Measurements from ENCODE around the gene SPINDOC. TPM values are rescaled to one million over a fixed set of nuclear protein-coding genes. Genes with fewer than 3 reads are reported as not detected.
A peak's percentile ranks its signal among the peaks of the same experiment; 100 is the strongest.

SPINDOC gene
- total RNA-seq, 1 experiment from 2014 or later: 28.2 TPM

- no peak for DNase-seq (ENCODE audit: low read depth)
These were observed 19.1 kb downstream of the SPINDOC start for GRCh38 chr11:63832336-63832735.

- no peak for DNase-seq (ENCODE audit: low read depth)
These were observed 19.8 kb downstream of the SPINDOC start for GRCh38 chr11:63833048-63833447.

- DNase-seq (ENCODE audit: low read depth): no peak
These were observed 21.4 kb downstream of the SPINDOC start for GRCh38 chr11:63834535-63835157.

GRCh38 chr11:63835158-63835545 is 21.9 kb downstream of the SPINDOC start:
- no peak for DNase-seq (ENCODE audit: low read depth)

- DNase-seq (ENCODE audit: low read depth): peak; percentile 82
These were observed 23.9 kb downstream of the SPINDOC start for GRCh38 chr11:63837027-63837688.

- no peak for DNase-seq (ENCODE audit: low read depth)
These were observed 24.5 kb downstream of the SPINDOC start for GRCh38 chr11:63837739-63838138.

- DNase-seq (ENCODE audit: low read depth): no peak
These were observed 25.0 kb downstream of the SPINDOC start for GRCh38 chr11:63838150-63838677.

GRCh38 chr11:63838678-63839507 is 25.6 kb downstream of the SPINDOC start, which contains the start of gene MARK2:
MARK2 (plus strand) TSS chr11:63839110; CDS start chr11:63839507, 397 bp downstream.
- peak; percentile 96 for DNase-seq (ENCODE audit: low read depth)

GRCh38 chr11:63839508-63840355 is 26.5 kb downstream of the SPINDOC start:
- DNase-seq (ENCODE audit: low read depth): peak; percentile 32

GRCh38 chr11:63840356-63841060 is 27.3 kb downstream of the SPINDOC start:
- DNase-seq (ENCODE audit: low read depth): no peak

- DNase-seq (ENCODE audit: low read depth): peak; percentile 63
These were observed 28.3 kb downstream of the SPINDOC start for GRCh38 chr11:63841554-63841953.

- no peak for DNase-seq (ENCODE audit: low read depth)
These were observed 29.8 kb downstream of the SPINDOC start for GRCh38 chr11:63843041-63843440.

GRCh38 chr11:63844836-63845235 is 31.6 kb downstream of the SPINDOC start:
- DNase-seq (ENCODE audit: low read depth): no peak

GRCh38 chr11:63845303-63845702 is 32.0 kb downstream of the SPINDOC start:
- DNase-seq (ENCODE audit: low read depth): peak; percentile 73

- DNase-seq (ENCODE audit: low read depth): no peak
These were observed 32.7 kb downstream of the SPINDOC start for GRCh38 chr11:63845911-63846310.

- DNase-seq (ENCODE audit: low read depth): no peak
These were observed 33.6 kb downstream of the SPINDOC start for GRCh38 chr11:63846897-63847296.

- DNase-seq (ENCODE audit: low read depth): no peak
These were observed 34.1 kb downstream of the SPINDOC start for GRCh38 chr11:63847363-63847762.

GRCh38 chr11:63849691-63850090 is 36.4 kb downstream of the SPINDOC start:
- no peak for DNase-seq (ENCODE audit: low read depth)

- no peak for DNase-seq (ENCODE audit: low read depth)
These were observed 37.7 kb downstream of the SPINDOC start for GRCh38 chr11:63850920-63851319.

- DNase-seq (ENCODE audit: low read depth): no peak
These were observed 38.1 kb downstream of the SPINDOC start for GRCh38 chr11:63851364-63851763.

GRCh38 chr11:63853476-63853875 is 40.2 kb downstream of the SPINDOC start:
- no peak for DNase-seq (ENCODE audit: low read depth)
